Lower leg skin (tissue), 3 donors: ENCODE results near the gene NOD1.

Experiments used
- CTCF ChIP-seq, 3 donors: fragments of 450-650 bp; IDR thresholded peaks; one replicate each; pipeline ENCODE4 v1.5.1; 2016; ENCODE audit warnings: antibody characterized with exemption in 3 of 3, mild to moderate bottlenecking in 3 of 3, moderate library complexity in 2 of 3
- POLR2A ChIP-seq, 2 donors: fragments of 450-650 bp; IDR thresholded peaks; one replicate each; pipeline ENCODE4 v1.6.1; 2016 to 2017; ENCODE audit warnings: antibody characterized with exemption in 2 of 2, mild to moderate bottlenecking in 1 of 2, moderate library complexity in 1 of 2

- TF ChIP-seq CTCF (IDR thresholded peaks at IDR 0.05) (no peak), POLR2A (IDR thresholded peaks at IDR 0.05) (no peak)
These were observed 57.9 kb downstream of the NOD1 start for GRCh38 chr7:30420662-30421061.
